HG02943 (cell line): ENCODE results near the gene KCNMA1.

Source experiments
- ATAC-seq: cut with Tn5 transposase; IDR thresholded peaks from one replicate; pipeline ENCODE4 v1.9.1; 2021; ENCODE audit warnings: mild to moderate bottlenecking, low read depth, moderate library complexity; ENCODE audit not compliant: unreplicated experiment

Gene KCNMA1

DNA sequence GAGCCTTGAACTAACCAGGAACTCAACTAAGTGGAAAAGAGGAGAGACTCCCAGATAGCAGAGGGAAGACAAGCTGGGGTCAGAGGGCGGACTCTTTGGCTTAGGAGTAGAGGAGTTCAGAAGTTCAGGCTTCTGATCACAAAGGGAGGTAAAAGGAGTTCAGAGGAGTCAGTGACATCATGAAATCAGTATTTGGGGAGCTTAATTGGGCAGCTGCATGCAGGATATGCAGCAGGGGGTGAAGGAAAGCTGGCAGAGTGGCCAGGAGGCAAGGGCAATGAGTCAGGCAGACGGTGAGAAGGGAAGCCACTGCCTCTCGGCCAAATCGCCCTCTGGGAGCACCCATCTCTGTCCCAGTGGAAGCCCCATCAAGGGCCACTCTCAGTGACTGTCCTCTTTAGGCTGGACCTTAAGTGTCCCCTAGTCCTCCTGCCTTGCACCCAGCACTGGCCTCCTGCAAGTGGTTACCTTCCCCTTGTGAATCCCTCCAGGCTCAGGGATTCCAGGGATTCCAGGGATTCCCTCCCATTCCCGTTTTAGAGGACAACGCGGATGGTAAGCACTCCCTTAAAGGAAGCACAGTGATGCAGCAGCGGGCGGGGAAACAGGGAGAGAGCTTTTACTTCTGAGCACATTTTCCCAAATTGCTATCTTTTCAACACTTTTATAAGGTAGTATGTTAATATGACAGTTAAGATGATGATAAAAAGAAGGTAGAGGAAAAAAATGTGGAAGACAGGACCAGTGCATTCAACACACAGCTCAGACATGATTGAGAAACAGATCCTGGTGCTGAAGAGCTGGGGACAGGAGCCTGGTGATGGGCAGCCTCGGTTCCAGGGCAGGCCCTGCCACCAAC lies 72.6 kb downstream of the KCNMA1 start:
- ATAC-seq = no peak

GRCh38 chr10:77563638-77564270 lies 73.9 kb downstream of the KCNMA1 start:
- ATAC-seq = no peak

DNA sequence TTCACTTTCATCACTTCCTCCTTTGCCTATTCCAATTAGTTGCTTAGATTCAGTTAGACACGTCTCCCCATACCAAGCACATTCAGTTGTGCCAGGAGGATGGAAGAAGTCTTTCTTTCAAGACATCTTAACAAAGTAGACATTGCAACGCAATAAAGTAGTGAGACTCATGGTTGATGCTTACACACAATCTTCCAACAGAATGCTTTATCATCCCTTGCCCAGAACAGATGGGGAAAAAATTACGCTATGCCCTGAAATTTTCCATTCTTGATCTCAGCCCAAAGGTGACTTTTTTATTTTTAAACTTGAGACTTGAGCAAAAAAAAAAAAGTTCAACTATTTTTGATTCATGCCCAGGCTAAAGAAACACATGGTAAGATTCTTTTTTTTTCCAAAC lies 74.9 kb downstream of the KCNMA1 start:
- no peak for ATAC-seq

GRCh38 chr10:77561991-77562390 lies 75.6 kb downstream of the KCNMA1 start:
- ATAC-seq = no peak

- no peak for ATAC-seq
These were observed 77.1 kb downstream of the KCNMA1 start for GRCh38 chr10:77560471-77560870.

DNA sequence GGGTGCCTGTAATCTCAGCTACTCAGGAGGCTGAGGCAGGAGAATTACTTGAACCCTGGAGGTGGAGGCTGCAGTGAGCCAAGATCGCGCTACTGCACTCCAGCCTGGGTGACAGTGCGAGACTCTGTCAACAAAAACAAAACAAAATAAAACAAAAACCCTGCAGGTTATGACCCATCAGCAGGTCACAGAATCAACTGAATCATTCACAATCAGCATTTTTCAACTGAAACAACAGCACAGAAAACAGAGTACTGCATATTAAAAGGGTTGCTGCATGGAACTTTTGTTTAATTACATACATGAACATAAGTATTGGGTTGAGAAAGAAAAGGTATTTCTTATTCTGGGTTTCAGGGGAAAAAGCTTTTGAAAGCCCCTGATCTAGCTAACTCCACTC lies 77.6 kb downstream of the KCNMA1 start:
- ATAC-seq = no peak

DNA sequence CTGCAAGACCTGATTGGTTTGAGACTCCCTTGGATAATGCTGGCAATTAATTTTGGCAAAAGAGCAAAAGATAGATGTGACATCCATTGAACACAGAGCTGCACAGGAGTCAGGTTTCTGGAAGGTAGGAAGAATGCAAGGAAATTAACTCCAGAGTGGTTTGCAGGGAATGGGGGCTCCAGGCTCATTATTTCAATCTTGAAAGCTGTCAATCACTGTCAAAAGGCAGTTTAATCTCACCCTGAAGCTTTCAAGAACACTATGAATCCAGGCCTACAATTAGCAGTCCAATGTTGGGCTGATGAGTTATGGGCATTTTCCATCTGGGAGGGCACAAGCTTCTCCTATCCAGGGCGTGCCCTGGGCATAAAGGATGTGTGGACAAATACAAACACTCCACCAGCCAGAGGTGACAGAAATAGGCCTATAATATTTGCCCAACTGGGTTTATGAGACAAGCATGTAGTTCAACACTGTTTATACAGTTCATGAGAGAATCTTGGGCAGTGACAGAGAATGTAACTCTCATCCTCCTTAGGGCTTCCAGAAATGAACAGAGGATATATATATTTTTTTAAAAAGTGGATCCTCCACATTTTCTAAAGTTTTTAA lies 80.5 kb downstream of the KCNMA1 start:
- ATAC-seq = no peak

DNA sequence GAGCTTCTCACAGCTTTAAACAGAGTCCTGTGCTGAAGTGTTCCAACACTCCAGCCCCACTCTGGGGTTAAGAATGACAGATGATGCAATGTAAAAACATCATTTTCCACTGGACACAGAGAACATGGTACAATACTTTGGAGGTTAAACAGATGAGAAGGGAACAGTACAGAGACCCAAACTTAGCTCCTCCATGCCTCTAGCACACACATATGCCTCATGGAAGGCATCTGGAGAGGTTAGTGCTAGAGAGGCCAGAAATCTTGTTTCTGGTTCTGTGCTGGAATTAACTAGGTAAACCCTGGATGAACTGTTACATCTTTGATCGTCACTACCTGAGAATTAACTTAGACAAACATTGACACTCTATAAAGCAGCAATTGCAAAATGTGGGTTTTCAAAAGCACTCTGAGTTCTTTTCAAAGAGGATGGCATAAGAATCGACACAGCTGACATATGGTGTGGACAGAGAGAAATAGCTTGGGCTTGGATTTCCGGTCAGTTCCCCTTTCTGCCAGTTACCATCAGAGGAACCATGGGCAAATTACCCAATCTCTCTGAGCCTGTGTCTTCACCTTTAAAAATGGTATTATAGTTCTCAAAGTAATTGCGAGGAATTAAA lies 81.9 kb downstream of the KCNMA1 start:
- ATAC-seq = no peak

- no peak for ATAC-seq
These were observed 82.6 kb downstream of the KCNMA1 start for GRCh38 chr10:77554996-77555397.

DNA sequence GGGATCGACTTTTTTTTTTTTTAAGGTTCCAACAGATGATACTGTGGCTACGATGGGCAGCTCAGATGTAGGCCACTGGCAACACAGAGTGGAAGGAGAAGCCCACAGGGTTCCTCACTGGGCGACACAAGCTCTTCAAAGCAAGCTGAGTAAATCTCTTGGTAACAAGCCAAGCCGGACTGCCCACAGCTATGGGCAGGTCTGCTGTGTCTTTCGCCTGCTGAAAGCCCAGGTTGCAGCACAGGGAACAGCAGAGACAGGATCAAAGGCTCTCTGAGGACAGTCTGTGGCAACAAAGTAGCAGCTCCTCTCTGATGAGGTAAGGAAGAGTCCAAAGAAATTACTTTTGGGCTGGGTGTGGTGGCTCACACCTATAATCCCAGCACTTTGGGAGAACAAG lies 83.6 kb downstream of the KCNMA1 start:
- no peak for ATAC-seq

GRCh38 chr10:77553311-77553710 lies 84.3 kb downstream of the KCNMA1 start:
- ATAC-seq = no peak

GRCh38 chr10:77552252-77552651 lies 85.4 kb downstream of the KCNMA1 start:
- ATAC-seq = no peak

- ATAC-seq = no peak
These were observed 87.2 kb downstream of the KCNMA1 start for GRCh38 chr10:77550378-77550777.

GRCh38 chr10:77548671-77549070 lies 88.9 kb downstream of the KCNMA1 start:
- no peak for ATAC-seq

GRCh38 chr10:77548157-77548556 lies 89.5 kb downstream of the KCNMA1 start:
- ATAC-seq = no peak

GRCh38 chr10:77547307-77548050 lies 90.1 kb downstream of the KCNMA1 start:
- no peak for ATAC-seq

- ATAC-seq = no peak
These were observed 91.6 kb downstream of the KCNMA1 start for GRCh38 chr10:77546042-77546441.

DNA sequence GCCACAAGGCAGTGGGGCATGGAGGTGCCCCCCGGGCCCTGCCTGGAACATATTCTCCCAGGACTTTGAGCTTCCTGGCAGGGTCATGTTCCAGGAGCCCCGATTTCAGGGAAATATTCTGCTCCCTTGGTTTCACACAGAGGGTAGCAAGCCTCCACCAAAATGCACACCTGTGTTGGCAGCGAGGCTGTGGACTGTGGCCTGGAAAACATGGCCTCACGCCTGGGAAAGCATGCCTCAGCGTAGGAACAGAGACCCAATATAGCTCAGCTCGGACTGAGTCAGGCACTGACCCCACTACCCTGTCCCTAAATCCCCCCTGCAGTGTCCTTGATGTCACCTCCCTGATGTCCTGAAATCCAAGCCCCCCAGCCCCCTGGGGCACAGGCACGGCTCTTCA lies 92.0 kb downstream of the KCNMA1 start:
- no peak for ATAC-seq

DNA sequence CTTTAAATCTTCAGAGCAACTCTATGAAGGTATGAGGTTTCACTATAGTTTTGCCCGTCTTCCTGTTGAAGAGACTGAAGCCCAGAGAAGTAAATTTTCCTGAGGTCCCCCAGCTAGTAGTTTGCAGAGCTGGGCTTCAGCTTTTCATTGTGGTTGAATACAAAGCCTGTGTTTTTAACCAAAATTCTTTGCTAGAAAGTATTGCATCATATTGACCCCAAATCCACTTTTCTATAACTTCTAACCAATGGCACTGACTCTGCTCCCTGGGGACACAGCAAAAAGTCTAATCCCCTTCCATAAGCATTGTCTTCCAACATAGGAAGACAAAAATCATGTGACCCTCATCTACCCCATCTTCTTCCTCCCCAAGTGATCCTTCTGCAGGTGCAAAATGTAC lies 93.0 kb downstream of the KCNMA1 start:
- no peak for ATAC-seq

DNA sequence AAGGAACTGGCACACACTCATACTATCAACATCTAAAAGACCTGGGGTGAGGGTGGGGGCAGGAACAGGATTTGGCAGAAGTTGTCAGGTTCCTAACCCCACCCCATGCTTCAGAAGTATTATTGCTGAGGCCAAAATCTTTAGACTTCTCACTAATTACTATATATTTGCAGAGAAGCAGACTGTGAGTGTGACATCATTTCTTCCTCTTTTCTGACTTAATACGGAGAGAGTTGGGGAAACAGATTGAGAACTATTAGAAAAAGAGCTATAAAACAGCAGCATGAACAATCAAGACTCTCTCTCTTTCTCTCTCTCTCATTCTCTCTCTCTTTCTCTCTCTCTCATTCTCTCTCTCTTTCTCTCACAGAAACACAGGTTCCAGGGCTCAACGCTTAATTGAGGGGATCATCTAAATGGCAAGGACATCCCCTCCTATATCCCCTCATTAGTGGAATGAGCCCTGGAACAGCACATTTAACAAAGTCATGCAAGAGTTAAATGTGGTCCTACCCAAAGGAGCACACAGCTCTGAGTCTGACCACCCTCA lies 94.8 kb downstream of the KCNMA1 start:
- no peak for ATAC-seq
